ENCODE results near the gene GMDS.

GMDS gene

DNA sequence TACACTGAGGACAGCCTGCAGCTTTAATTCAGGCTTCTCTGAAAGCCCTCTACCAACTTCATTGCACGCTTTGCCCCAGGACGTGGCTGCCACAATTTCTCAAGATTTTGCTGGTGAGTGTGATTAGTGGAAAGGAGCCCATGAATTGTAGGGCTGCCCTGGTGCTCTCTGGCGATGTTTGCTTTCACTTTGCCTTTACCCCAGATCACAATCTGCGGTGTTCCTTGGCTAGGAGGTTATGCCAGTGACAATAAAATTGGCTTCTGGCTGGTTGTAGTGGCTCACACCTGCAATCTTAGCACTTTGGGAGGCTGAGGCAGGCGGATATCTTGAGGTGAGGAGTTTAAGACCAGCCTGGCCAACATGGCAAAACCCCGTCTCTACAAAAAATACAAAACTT lies 496.4 kb downstream of the GMDS start:
- Histone ChIP-seq H3K9ac (no peak overlapping the region), H3K36me3 (ENCODE audit: insufficient read depth) (no peaks in the 10 kb centered on the region; the same call in 1 of the 2 replicates), H3K4me3 (IDR thresholded peaks at IDR 0.05; ENCODE audit: insufficient read depth, low read depth, low read length) (no peak overlapping the region), H3K27me3 (ENCODE audit: insufficient read depth, low read depth) (no peaks in the 10 kb centered on the region), H2AFZ (ENCODE audit: low read depth) (no peak overlapping the region), H3K4me2 (no peak overlapping the region), H3K27ac (no peak overlapping the region), H4K20me1 (ENCODE audit: insufficient read depth) (no peaks in the 10 kb centered on the region), H3K4me1 (ENCODE audit: low read depth, poor library complexity, severe bottlenecking) (no peaks in the 10 kb centered on the region), H3K79me2 (ENCODE audit: insufficient read depth, low read depth) (no peaks in the 10 kb centered on the region)
- TF ChIP-seq, protein P1, sequence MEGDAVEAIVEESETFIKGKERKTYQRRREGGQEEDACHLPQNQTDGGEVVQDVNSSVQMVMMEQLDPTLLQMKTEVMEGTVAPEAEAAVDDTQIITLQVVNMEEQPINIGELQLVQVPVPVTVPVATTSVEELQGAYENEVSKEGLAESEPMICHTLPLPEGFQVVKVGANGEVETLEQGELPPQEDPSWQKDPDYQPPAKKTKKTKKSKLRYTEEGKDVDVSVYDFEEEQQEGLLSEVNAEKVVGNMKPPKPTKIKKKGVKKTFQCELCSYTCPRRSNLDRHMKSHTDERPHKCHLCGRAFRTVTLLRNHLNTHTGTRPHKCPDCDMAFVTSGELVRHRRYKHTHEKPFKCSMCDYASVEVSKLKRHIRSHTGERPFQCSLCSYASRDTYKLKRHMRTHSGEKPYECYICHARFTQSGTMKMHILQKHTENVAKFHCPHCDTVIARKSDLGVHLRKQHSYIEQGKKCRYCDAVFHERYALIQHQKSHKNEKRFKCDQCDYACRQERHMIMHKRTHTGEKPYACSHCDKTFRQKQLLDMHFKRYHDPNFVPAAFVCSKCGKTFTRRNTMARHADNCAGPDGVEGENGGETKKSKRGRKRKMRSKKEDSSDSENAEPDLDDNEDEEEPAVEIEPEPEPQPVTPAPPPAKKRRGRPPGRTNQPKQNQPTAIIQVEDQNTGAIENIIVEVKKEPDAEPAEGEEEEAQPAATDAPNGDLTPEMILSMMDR (conservative IDR thresholded peaks at IDR 0.05; ENCODE audit: low read depth, low read length): no peak

DNA sequence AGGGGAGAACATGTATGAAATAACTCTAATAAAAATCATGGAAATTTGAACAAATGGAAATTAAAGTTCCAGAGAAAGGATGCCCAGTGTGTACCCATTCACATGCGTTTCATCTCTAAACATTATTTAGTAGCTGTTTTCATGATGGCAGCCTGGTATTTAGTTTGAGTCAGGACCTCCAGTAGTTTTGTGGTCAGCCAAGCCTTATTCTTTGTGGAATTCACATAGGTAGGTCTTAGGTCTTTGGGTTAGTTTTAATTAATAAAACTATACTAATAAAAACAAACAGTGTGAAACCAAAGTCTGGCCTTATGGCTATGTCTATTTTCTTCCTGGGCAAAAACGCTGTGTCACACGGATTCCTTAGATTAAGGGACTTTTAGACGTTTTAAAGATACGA lies 497.9 kb downstream of the GMDS start:
- no peaks in the 10 kb centered on the region for H4K20me1 ChIP-seq (ENCODE audit: insufficient read depth)
- TF ChIP-seq, protein P1 (conservative IDR thresholded peaks at IDR 0.05; ENCODE audit: low read depth, low read length): no peak
- no peaks in the 10 kb centered on the region for H3K4me1 ChIP-seq (ENCODE audit: low read depth, poor library complexity, severe bottlenecking)
- H3K4me2 ChIP-seq: no peak overlapping the region
- H3K36me3 ChIP-seq (ENCODE audit: insufficient read depth): no peaks in the 10 kb centered on the region; the same call in 1 of the 2 replicates
- H3K27ac ChIP-seq: no peak overlapping the region
- no peak overlapping the region for H3K4me3 ChIP-seq (IDR thresholded peaks at IDR 0.05; ENCODE audit: insufficient read depth, low read depth, low read length)
- no peak overlapping the region for H2AFZ ChIP-seq (ENCODE audit: low read depth)
- no peaks in the 10 kb centered on the region for H3K27me3 ChIP-seq (ENCODE audit: insufficient read depth, low read depth)
- H3K9ac ChIP-seq: no peak overlapping the region
- H3K79me2 ChIP-seq (ENCODE audit: insufficient read depth, low read depth): no peaks in the 10 kb centered on the region

DNA sequence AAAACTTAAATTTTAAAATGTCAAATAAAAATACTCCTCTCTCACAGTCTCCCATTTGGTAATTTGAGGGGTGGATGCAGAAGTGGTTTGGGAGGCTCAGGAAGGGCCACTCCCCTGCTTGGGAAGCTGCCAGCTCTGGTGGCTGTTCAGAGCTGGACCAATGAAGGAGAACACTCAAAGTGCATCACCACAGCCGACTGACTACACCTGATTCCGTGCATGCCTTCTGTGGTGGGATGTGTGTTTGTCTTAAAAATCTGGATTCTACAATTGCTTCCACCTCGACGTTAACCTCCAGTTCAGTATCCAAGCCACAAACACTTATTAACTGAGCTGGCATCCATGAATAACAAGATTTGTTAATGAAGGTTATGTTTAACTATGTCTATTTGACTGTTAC lies 498.4 kb downstream of the GMDS start:
- Histone ChIP-seq H3K36me3 (ENCODE audit: insufficient read depth) (no peaks in the 10 kb centered on the region; the same call in 1 of the 2 replicates), H3K4me3 (IDR thresholded peaks at IDR 0.05; ENCODE audit: insufficient read depth, low read depth, low read length) (no peak overlapping the region), H3K4me1 (ENCODE audit: low read depth, poor library complexity, severe bottlenecking) (no peaks in the 10 kb centered on the region), H4K20me1 (ENCODE audit: insufficient read depth) (no peaks in the 10 kb centered on the region), H3K79me2 (ENCODE audit: insufficient read depth, low read depth) (no peaks in the 10 kb centered on the region), H3K4me2 (no peak overlapping the region), H3K27me3 (ENCODE audit: insufficient read depth, low read depth) (no peaks in the 10 kb centered on the region), H3K9ac (no peak overlapping the region), H3K27ac (no peak overlapping the region), H2AFZ (ENCODE audit: low read depth) (no peak overlapping the region)
- TF ChIP-seq, protein P1 (conservative IDR thresholded peaks at IDR 0.05; ENCODE audit: low read depth, low read length): no peak

DNA sequence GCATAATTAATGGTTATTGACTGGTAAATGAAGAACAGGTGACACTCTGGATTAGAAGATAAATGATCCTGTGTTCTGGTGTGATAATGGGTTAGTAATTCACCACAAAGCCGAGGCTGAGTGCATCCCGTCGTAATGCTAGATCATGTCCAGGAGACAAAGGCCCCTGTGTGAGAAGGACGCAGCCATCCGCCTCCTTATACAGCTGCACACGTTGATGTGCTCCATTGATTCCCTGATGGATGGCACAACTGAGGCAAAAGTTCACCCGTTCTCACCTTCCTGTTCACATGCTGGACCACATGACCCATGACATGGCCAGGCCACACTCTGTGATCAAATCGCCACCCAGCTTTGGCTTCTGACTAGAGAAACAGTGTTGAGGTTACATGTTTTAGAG lies 499.6 kb downstream of the GMDS start:
- no peaks in the 10 kb centered on the region; the same call in 1 of the 2 replicates for H3K36me3 ChIP-seq (ENCODE audit: insufficient read depth)
- no peak overlapping the region for H3K27ac ChIP-seq
- no peaks in the 10 kb centered on the region for H3K27me3 ChIP-seq (ENCODE audit: insufficient read depth, low read depth)
- no peaks in the 10 kb centered on the region for H3K4me1 ChIP-seq (ENCODE audit: low read depth, poor library complexity, severe bottlenecking)
- no peaks in the 10 kb centered on the region for H4K20me1 ChIP-seq (ENCODE audit: insufficient read depth)
- H3K9ac ChIP-seq: no peak overlapping the region
- H3K79me2 ChIP-seq (ENCODE audit: insufficient read depth, low read depth): no peaks in the 10 kb centered on the region
- no peak overlapping the region for H2AFZ ChIP-seq (ENCODE audit: low read depth)
- no peak overlapping the region for H3K4me2 ChIP-seq
- no peak overlapping the region for H3K4me3 ChIP-seq (IDR thresholded peaks at IDR 0.05; ENCODE audit: insufficient read depth, low read depth, low read length)
- TF ChIP-seq, protein P1 (conservative IDR thresholded peaks at IDR 0.05; ENCODE audit: low read depth, low read length): no peak

All from KMS-11 (cell line).